Mesenchymal stem cell (in vitro differentiated cells and primary cell): ENCODE measurements around the gene PIGX.

Source experiments
- DNase-seq: peaks from one replicate; pipeline ENCODE4 v3.0.0-alpha.2; 2013
- H2AFZ ChIP-seq: one replicate; pipeline ENCODE4 v1.6.1; 2013; ENCODE audit warnings: low read depth, mild to moderate bottlenecking, control low read depth, inconsistent platforms, low read length, moderate library complexity
- H2AK5ac ChIP-seq: 2 replicates; pipeline ENCODE4 v1.6.1; 2013; ENCODE audit warnings: low read length, moderate library complexity, mild to moderate bottlenecking, inconsistent platforms; ENCODE audit not compliant: severe bottlenecking
- H2BK120ac ChIP-seq: one replicate; pipeline ENCODE4 v1.6.1; 2013; ENCODE audit warnings: low read depth, mild to moderate bottlenecking, inconsistent platforms, low read length, moderate library complexity
- H2BK12ac ChIP-seq, 2 experiments: one replicate each; pipeline ENCODE4 v1.6.1; 2013; ENCODE audit warnings: inconsistent platforms in 2 of 2, low read length in 2 of 2, mild to moderate bottlenecking in 2 of 2, moderate library complexity in 2 of 2, control low read depth in 1 of 2
- H2BK15ac ChIP-seq: one replicate; pipeline ENCODE4 v1.6.1; 2013; ENCODE audit warnings: mild to moderate bottlenecking, low read depth, inconsistent platforms; ENCODE audit not compliant: poor library complexity, severe bottlenecking
- H2BK5ac ChIP-seq: 2 replicates; pipeline ENCODE4 v1.6.1; 2013; ENCODE audit warnings: low read depth, mild to moderate bottlenecking, low read length, control low read depth, inconsistent platforms; ENCODE audit not compliant: poor library complexity, severe bottlenecking
- H3K14ac ChIP-seq, 2 experiments: one replicate each; pipeline ENCODE4 v1.6.1; 2013; ENCODE audit warnings: inconsistent platforms in 2 of 2, low read length in 2 of 2, control low read depth in 1 of 2, mild to moderate bottlenecking in 1 of 2, moderate library complexity in 1 of 2
- H3K18ac ChIP-seq, 2 experiments: one replicate each; pipeline ENCODE4 v1.6.1; 2013; ENCODE audit warnings: inconsistent platforms in 2 of 2, low read length in 2 of 2, control low read depth in 1 of 2, low read depth in 1 of 2, mild to moderate bottlenecking in 1 of 2
- H3K23ac ChIP-seq, 2 experiments: one replicate each; pipeline ENCODE4 v1.6.1; 2013; ENCODE audit warnings: inconsistent platforms in 2 of 2, low read length in 2 of 2, mild to moderate bottlenecking in 2 of 2, moderate library complexity in 2 of 2, control low read depth in 1 of 2
- H3K27ac ChIP-seq: 2 replicates; pipeline ENCODE4 v1.5.1; 2013; ENCODE audit warnings: mild to moderate bottlenecking, moderate library complexity, low read length, control low read depth, inconsistent platforms; ENCODE audit not compliant: poor library complexity, severe bottlenecking
- H3K27me3 ChIP-seq, 2 experiments: 2 replicates each; pipeline versions ENCODE4 v1.6.1 to v1.7.0; 2013; ENCODE audit warnings: low read length in 2 of 2, mild to moderate bottlenecking in 2 of 2, moderate library complexity in 2 of 2, control low read depth in 1 of 2, inconsistent platforms in 1 of 2; ENCODE audit not compliant: control insufficient read depth in 1 of 2, insufficient read depth in 1 of 2
- H3K36me3 ChIP-seq, 2 experiments: 2 replicates each; pipeline versions ENCODE4 v1.6.1 to v1.7.0; 2013; ENCODE audit warnings: low read length in 2 of 2, control low read depth in 1 of 2, inconsistent platforms in 1 of 2, low read depth in 1 of 2, mild to moderate bottlenecking in 1 of 2; ENCODE audit not compliant: insufficient read depth in 2 of 2, control insufficient read depth in 1 of 2
- H3K4ac ChIP-seq, 2 experiments: one replicate each; pipeline ENCODE4 v1.6.1; 2013; ENCODE audit warnings: inconsistent platforms in 2 of 2, low read length in 2 of 2, mild to moderate bottlenecking in 2 of 2, moderate library complexity in 2 of 2, control low read depth in 1 of 2, low read depth in 1 of 2
- H3K4me1 ChIP-seq: 2 replicates; pipeline ENCODE4 v1.6.1; 2013; ENCODE audit warnings: low read depth, low read length, control low read depth; ENCODE audit not compliant: control insufficient read depth, insufficient read depth
- H3K4me2 ChIP-seq: 2 replicates; pipeline ENCODE4 v1.6.1; 2013; ENCODE audit warnings: low read length, mild to moderate bottlenecking, inconsistent platforms; ENCODE audit not compliant: poor library complexity, severe bottlenecking
- H3K4me3 ChIP-seq, 2 experiments: 2 replicates each; pipeline versions ENCODE4 v1.5.1 to v1.7.0; 2013; ENCODE audit warnings: low read length in 2 of 2, mild to moderate bottlenecking in 2 of 2, control low read depth in 1 of 2, low read depth in 1 of 2; ENCODE audit not compliant: insufficient read depth in 1 of 2
- H3K79me1 ChIP-seq: replicated peaks from 2 replicates; pipeline ENCODE4 v1.6.1; 2013; ENCODE audit warnings: mild to moderate bottlenecking, control low read depth, low read length, inconsistent platforms; ENCODE audit not compliant: poor library complexity, severe bottlenecking
- H3K9ac ChIP-seq: 2 replicates; pipeline ENCODE4 v1.7.0; 2013; ENCODE audit warnings: mild to moderate bottlenecking, low read length, moderate library complexity
- H3K9me3 ChIP-seq: 2 replicates; pipeline ENCODE4 v1.7.0; 2013; ENCODE audit warnings: mild to moderate bottlenecking, low read length; ENCODE audit not compliant: control insufficient read depth
- H4K8ac ChIP-seq: one replicate; pipeline ENCODE4 v1.6.1; 2013; ENCODE audit warnings: inconsistent platforms, mild to moderate bottlenecking, low read length, moderate library complexity
- H4K91ac ChIP-seq: one replicate; pipeline ENCODE4 v1.6.1; 2013; ENCODE audit warnings: mild to moderate bottlenecking, low read length, inconsistent platforms
- WGBS: methylation state at CpG from one replicate; pipeline ENCODE4 v1.1.7; 2013; ENCODE audit warnings: mixed read lengths; 5-methylcytosine and 5-hydroxymethylcytosine counted together

The PIGX gene

DNA sequence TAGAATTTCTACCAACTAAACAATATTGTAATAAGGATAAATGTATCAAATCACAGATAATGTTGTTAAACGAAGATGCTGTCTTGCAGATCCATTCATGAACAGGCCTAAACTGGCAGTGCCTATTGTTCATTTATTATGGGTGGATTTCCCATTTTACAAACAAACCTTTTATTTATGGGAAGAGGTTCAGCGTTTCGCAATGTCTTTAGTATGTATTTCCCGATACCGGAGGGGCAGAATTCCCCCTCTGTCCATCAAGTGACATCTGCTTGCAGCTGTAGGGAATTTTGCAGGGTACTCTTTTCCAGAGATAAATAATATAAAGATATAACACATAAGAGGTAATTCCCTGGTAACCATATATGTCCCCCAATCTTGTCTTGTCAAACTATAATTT is 5.8 kb upstream of the PIGX start:
- Histone ChIP-seq H2AK5ac (no peak overlapping the region), H4K8ac (no peak overlapping the region), H4K91ac (no peak overlapping the region), H3K4me2 (no peak overlapping the region), H2BK120ac (no peak overlapping the region), H3K27me3 (no peaks in the 10 kb centered on the region), H3K4ac (no peak overlapping the region), H3K4me1 (peaks cover 2% of the 10 kb centered on the region), H2BK15ac (no peak overlapping the region), H3K9me3 (no peaks in the 10 kb centered on the region), H3K23ac (no peak overlapping the region), H3K9ac (no peak overlapping the region), H3K27ac (no peak overlapping the region), H2BK5ac (no peak overlapping the region), H3K14ac (no peak overlapping the region), H3K79me1 (peaks cover 4% of the 10 kb centered on the region), H2AFZ (no peak overlapping the region), H3K18ac (no peak overlapping the region), H3K4me3 (no peak overlapping the region), H3K36me3 (no peaks in the 10 kb centered on the region), H2BK12ac (no peak overlapping the region)
- 92% methylated on average over 2 of the region's 5 CpGs for WGBS
- DNase-seq: no peak

DNA sequence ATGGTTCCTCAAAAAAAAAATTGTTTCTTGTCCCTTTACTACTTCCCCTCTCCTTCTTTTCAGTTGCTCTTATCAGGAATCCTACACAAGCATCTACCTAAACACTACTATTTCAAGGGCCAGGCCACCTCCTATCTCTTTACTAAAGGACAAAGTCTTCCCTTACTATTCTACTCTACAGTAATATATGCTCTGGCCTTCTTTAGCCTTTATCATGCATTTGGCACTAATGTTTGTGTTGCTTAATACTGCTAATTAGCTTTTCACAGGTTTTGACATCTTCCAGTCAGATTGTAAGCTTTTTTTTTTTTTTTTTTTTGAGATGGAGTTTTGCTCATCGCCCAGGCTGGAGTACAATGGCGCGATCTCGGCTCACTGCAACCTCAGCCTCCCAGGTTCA is 5.4 kb upstream of the PIGX start:
- Histone ChIP-seq H2BK15ac (no peak overlapping the region), H2BK12ac (no peak overlapping the region), H2BK5ac (no peak overlapping the region), H3K9me3 (no peaks in the 10 kb centered on the region), H3K4ac (no peak overlapping the region), H4K91ac (no peak overlapping the region), H3K4me3 (no peak overlapping the region), H3K27me3 (no peaks in the 10 kb centered on the region), H2AFZ (no peak overlapping the region), H3K18ac (no peak overlapping the region), H3K23ac (no peak overlapping the region), H3K36me3 (no peaks in the 10 kb centered on the region), H2AK5ac (no peak overlapping the region), H3K4me2 (no peak overlapping the region), H3K27ac (no peak overlapping the region), H3K79me1 (peaks cover 4% of the 10 kb centered on the region), H3K4me1 (peaks cover 3% of the 10 kb centered on the region), H4K8ac (no peak overlapping the region), H2BK120ac (no peak overlapping the region), H3K9ac (no peak overlapping the region), H3K14ac (no peak overlapping the region)
- no peak for DNase-seq
- 100% methylated on average over 4 of the region's 4 CpGs for WGBS

DNA sequence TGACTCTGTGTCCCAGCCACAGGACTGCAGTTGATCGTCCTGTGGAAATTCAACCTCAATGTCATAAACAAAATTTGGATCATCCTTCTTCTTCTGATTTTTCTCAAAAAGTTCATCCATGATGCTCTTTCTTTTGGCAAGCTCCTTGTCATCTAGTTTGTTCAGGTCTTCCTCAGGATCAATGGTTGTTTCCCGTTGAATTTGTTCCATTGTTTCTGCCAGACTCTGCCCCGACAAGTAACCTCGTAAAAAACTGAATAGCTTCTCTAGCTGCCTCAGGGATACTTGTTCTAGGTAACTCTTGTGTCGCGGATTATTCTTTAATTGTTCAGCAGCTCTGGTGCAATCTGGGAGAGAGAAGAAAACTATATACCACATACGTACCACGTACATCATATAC is 4.6 kb upstream of the PIGX start:
- H2BK12ac ChIP-seq: no peak overlapping the region
- H3K4me2 ChIP-seq: no peak overlapping the region
- no peak overlapping the region for H3K23ac ChIP-seq
- H2BK15ac ChIP-seq: no peak overlapping the region
- 95% methylated on average over 6 of the region's 8 CpGs for WGBS
- no peak overlapping the region for H4K91ac ChIP-seq
- no peak overlapping the region for H2AK5ac ChIP-seq
- no peak overlapping the region for H2AFZ ChIP-seq
- no peak overlapping the region for H3K4me3 ChIP-seq
- no peak overlapping the region for H2BK5ac ChIP-seq
- no peak overlapping the region for H3K14ac ChIP-seq
- H3K4me1 ChIP-seq: peaks cover 3% of the 10 kb centered on the region
- H3K27me3 ChIP-seq: no peaks in the 10 kb centered on the region
- no peaks in the 10 kb centered on the region for H3K36me3 ChIP-seq
- H2BK120ac ChIP-seq: no peak overlapping the region
- no peak overlapping the region for H3K18ac ChIP-seq
- H3K9ac ChIP-seq: no peak overlapping the region
- H3K27ac ChIP-seq: no peak overlapping the region
- H3K4ac ChIP-seq: no peak overlapping the region
- no peaks in the 10 kb centered on the region for H3K9me3 ChIP-seq
- DNase-seq: no peak
- no peak overlapping the region for H4K8ac ChIP-seq
- peaks cover 4% of the 10 kb centered on the region for H3K79me1 ChIP-seq

DNA sequence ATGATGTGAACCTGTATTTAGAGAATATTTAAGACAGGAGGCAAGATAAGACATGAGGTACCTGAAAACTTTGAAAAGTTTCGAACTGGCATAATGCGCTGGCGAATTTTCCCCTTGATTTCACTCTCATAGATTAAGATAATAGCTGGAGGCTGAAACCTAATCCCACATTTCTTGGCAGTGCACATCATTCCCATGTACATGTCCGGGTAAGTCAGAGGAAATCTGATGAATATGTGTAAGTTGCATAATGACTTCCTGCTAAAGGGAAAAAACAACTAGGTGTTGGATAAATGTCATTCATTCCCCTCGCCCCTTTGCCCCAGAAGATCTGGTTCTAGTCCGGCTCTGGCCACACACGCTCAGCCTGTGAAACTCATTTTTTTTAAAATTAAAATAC is 3.7 kb upstream of the PIGX start:
- Histone ChIP-seq H4K8ac (no peak overlapping the region), H2AFZ (no peak overlapping the region), H3K4ac (no peak overlapping the region), H3K9ac (no peak overlapping the region), H2BK120ac (no peak overlapping the region), H2BK15ac (no peak overlapping the region), H3K18ac (no peak overlapping the region), H3K27ac (no peak overlapping the region), H3K36me3 (no peaks in the 10 kb centered on the region), H3K4me3 (no peak overlapping the region), H3K4me1 (peaks cover 4% of the 10 kb centered on the region), H3K79me1 (peaks cover 4% of the 10 kb centered on the region), H3K9me3 (no peaks in the 10 kb centered on the region), H3K4me2 (no peak overlapping the region), H3K23ac (no peak overlapping the region), H2BK12ac (no peak overlapping the region), H4K91ac (no peak overlapping the region), H3K14ac (no peak overlapping the region), H2BK5ac (no peak overlapping the region), H2AK5ac (no peak overlapping the region), H3K27me3 (no peaks in the 10 kb centered on the region)
- 95% methylated on average over 7 of the region's 7 CpGs for WGBS
- no peak for DNase-seq
